Measurements from ENCODE around the gene WDR70.
"Not testable (repeated sequence)": the region's sequence is repeated elsewhere in the genome, so short reads cannot be mapped to it uniquely, and the experiment has no call there.

The WDR70 gene

DNA sequence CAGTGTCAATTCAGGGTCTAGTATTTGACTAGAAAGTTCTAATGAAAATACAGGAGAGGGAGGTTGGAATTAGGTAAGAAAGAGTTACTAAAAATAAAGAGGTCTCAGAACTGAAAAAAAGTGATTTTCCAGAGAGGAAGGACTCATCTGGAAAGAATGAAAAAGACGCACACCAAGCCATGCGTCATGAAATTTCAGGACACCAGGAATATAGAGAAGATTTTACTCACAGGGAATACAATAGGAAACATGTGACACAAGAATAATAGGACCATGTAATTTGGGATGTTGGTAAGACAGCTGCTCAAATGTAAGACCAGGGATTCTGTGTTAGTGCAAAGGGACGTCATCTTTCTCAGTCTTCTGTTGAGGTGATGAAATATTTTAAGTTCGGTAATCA lies 236.1 kb downstream of the WDR70 start:
- no peak for FAIRE-seq

DNA sequence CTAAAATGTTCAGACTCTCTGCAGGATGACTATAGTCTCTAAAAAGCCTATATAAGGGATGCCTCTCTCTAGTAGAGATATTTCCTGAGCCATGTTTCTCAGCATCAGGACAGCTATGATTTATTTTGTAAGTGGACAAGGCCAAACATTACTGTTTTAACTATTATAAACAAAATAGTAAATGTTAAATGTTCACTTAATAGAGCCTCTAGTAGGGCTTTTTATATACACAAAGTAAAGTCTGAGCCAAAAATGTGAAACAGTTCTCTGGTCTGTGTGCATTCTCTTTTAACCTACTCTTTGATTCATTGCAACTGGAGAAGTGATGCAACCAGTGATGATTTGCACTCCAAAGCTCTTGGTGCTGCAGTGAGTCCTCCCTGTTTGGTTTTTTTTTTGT lies 240.2 kb downstream of the WDR70 start:
- peak; percentile 31 for FAIRE-seq

More for the DNA sequence above, 236.1 kb downstream of the WDR70 start:
- no peak for DNase-seq (ENCODE audit: extremely low spot score, insufficient read length, low read depth)

DNA sequence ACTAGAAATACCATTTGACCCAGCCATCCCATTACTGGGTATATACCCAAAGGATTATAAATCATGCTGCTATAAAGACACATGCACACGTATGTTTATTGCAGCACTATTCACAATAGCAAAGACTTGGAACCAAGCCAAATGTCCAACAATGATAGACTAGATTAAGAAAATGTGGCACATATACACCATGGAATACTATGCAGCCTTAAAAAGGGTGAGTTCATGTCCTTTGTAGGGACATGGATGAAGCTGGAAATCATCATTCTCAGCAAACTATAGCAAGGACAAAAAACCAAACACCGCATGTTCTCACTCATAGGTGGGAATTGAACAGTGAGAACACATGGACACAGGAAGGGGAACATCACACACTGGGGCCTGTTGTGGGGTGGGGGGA lies 243.2 kb downstream of the WDR70 start:
- FAIRE-seq; DNase-seq (ENCODE audit: extremely low spot score, insufficient read length, low read depth): not testable (repeated sequence)

More for the DNA sequence above, 240.2 kb downstream of the WDR70 start:
- no peak for DNase-seq (ENCODE audit: extremely low spot score, insufficient read length, low read depth)

DNA sequence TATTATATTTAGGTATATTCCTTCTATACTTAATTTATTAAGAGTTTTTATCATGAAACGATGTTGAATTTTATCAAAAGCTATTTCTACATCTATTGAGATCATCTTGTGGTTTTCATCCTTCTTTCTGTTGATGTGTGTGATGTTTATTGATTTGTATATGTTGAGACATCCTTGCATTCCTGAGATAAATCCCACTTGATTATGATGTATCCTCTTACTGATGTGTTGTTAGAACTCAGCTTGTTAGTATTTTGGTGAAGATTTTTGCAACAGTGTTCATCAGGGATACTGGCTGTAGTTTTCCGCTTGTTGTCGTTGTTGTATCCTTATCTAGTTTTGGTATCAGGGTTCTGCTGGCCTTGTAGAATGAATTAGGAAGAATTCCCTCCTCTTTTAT lies 247.1 kb downstream of the WDR70 start:
- FAIRE-seq (no peak), DNase-seq (ENCODE audit: extremely low spot score, insufficient read length, low read depth) (no peak)

DNA sequence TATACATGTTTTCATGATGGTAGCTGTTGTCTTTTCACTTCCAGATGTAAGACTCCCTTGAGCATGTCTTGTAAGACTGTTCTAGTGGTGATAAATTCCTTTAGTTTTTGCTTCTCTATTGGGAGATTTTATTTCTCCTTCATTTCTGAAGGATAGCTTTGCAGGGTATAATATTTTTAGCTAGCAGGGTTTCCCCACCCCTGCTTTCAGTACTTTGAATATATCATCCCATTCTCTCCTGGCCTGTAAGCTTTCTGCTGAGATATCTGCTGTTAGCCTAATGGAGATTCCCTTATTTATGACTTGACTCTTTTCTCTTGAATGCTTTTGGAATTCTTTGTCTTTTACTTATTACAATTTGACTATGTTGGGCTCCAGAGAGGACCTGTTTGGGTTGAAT lies 249.8 kb downstream of the WDR70 start:
- no peak for DNase-seq (ENCODE audit: extremely low spot score, insufficient read length, low read depth)
- FAIRE-seq: no peak

DNA sequence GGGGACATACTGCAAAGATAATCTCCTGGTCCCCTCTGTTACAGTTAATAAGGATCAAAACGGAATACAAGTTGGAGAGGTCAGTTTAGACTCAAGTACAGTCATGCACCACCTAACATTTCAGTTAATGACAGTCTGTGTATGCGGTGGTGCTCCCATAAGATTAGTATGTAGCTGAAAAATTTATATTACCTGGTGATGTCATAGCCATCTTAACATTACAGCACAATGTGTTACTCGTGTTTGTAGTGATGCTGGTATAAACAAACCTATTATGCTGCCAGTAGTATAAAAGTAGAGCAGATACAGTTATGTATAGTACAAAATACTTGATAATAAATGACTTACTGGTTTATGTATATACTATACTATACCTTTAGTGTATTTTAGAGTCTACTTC lies 252.8 kb downstream of the WDR70 start:
- FAIRE-seq: no peak
- no peak for DNase-seq (ENCODE audit: extremely low spot score, insufficient read length, low read depth)

DNA sequence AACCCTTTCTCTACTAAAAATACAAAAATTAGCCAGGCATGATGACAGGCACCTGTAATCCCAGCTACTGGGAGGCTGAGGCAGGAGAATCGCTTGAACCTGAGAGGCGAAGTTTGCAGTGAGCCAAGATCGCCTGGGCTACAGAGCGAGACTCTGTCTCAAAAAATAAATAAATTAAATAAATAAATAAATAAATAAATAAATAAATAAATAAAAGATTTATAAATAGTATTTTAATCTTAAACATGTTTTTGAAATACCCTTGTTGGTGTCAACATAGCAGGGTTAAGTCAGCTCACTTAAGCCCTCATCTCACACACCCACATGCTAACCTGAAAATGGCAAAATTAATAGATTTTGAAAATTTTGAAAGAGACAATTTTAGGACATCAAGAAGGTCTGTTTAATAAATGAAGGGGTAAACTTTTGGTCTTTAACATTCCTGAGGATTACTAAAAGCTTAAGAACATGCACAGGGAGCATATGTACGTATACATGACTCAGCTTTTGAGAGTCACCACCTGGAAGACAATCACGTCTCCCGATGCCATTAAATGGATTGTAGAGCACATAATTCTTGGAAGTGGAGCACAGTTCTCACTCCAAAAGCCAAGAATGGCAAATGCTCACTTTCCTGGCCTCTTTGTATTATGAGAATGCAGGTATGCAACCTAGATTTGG lies 258.2 kb downstream of the WDR70 start:
- FAIRE-seq (no peak), DNase-seq (ENCODE audit: extremely low spot score, insufficient read length, low read depth) (no peak)

DNA sequence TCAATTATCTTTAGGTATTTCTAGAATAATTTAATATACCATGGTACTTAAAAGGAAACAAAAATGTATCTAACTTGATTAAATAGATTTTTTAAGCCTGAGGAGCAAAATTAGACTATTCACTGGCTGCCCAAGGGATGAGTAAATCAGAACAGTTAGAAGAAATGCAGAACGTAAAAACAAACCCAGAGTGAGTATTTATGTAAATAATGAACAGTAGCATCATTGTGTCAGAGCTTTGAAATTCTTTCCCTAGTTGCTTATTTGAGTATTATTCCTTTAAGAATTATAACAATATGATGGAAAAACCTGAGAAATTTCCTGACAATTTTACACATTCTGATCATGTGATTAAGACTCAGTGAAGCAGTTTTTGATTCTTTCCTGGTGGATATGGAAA lies 259.8 kb downstream of the WDR70 start:
- no peak for DNase-seq (ENCODE audit: extremely low spot score, insufficient read length, low read depth)
- no peak for FAIRE-seq

DNA sequence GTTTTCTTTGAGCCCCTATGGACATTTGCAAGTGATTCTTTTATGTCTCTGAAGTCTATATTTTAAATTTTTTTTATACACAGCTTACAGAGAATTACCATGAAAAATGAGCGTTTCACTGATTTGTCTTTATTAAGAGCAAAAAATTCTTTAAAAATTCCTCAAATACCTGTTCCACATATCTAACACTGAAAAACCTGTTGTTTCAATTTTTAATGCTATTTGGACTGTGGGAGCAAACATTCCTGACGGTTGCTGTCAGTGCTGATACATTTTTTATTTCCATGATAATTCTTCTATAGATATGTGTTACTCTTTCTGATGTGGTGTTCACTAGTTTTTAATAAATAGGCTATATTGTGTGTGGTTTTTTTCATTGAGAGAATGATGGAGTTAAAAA lies 261.0 kb downstream of the WDR70 start:
- FAIRE-seq (no peak), DNase-seq (ENCODE audit: extremely low spot score, insufficient read length, low read depth) (no peak)

DNA sequence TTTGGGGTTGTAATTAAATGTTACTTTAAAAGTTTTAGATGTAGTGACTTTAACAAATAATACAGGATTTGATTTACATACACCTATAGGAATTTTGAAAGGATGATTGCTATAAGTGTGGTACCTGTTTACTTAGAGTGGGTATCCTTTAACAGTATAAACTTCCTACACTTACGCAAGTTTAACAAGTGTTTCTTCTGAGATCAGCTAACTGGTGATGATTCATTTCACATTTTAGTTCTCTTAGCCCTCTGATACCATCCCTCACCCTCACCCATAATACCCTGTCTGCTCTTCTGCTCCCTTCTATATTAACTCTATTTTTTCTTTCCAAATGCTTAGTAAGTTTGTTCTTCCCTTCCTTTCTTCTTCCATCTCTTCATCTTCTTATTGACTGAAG lies 262.8 kb downstream of the WDR70 start:
- no peak for FAIRE-seq

DNA sequence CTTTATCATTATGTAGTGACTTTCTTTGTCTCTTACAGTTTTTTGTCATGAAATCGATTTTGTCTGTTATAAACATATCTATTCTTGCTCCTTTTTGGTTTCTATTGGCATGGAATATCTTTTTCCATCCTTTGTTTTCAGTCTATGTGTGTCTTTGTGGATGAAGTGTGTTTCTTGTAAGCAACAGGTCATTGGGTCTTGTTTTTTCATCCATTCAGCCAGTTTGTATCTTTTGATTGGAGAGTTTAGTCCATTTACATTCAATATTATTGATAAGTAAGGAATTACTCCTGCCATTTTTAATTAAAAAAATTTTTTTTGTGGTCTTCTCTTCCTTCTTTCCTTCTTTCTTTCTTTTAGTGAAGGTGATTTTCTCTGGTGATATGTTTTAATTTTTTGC lies 266.6 kb downstream of the WDR70 start:
- DNase-seq (ENCODE audit: extremely low spot score, insufficient read length, low read depth) (no peak), FAIRE-seq (no peak)

More for the DNA sequence above, 262.8 kb downstream of the WDR70 start:
- DNase-seq (ENCODE audit: extremely low spot score, insufficient read length, low read depth): no peak

DNA sequence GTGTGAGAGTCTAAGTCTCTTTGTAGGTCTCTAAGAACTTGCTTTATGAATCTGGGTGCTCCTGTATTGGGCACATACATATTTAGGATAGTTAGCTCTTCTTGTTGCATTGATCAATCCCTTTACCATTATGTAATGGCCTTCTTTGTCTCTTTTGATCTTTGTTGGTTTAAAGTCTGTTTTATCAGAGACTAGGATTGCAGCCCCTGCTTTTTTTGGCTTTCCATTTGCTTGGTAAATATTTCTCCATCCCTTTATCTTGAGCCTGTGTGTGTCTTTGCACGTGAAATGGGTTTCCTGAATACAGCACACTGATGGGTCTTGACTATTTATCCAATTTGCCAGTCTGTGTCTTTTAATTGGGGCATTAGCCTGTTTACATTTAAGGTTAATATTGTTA lies 275.4 kb downstream of the WDR70 start:
- FAIRE-seq; DNase-seq (ENCODE audit: extremely low spot score, insufficient read length, low read depth): not testable (repeated sequence)

DNA sequence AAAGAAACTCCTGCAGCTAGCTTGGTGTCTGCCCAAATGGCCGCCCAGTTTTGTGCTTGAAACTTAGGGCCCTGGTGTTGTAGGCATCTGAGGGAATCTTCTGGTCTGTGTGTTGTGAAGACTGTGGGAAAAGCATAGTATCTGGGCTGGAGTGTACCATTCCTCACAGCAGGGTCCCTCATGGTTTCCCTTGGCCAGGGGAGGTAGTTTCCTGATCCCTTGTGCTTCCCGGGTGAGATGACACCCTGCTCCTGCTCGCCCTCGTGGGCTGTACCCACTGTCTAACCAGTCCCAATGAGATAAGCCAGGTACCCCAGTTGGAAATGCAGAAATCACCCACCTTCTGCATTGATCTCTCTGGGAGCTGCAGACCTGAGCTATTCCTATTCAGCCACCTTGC lies 277.9 kb downstream of the WDR70 start:
- FAIRE-seq (no peak), DNase-seq (ENCODE audit: extremely low spot score, insufficient read length, low read depth) (no peak)

DNA sequence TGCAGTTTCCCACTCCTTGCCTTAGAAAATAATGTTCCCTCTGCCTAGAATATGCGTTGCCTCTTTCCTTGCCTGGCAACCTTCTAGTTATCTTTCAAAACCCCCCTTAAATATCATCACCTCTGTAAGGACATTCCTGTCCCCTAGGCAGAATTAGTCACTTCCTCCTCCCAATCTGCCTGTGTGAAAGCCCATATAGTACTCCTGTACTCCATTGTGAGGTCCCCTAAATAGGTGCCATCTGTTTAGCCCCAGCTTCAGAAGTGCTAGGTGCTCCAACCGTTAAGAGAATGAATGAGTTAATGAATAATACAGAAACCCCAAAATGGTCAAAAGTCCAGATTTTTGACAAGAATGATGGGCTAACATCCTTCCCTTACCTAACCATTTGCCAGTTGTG lies 279.3 kb downstream of the WDR70 start:
- DNase-seq (ENCODE audit: extremely low spot score, insufficient read length, low read depth) (no peak), FAIRE-seq (no peak)

DNA sequence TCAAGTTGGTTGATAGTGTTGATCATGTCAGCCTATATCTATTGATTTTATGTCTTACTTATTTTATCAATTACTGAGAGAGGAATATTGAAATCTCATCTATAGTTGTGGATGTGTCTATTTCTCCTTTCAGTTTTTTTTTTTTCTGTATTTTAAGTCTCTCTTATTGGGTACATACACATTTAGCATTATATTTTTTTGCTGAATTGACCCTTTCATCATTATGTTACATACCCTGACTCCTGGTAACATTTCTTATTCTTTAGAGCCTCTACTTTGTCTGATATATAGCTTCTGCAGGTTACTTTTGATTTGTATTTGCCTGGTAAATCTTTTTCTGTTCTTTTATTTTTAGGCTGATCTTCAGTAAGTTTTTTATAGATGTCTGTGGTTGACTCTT lies 281.2 kb downstream of the WDR70 start:
- DNase-seq (ENCODE audit: extremely low spot score, insufficient read length, low read depth) (no peak), FAIRE-seq (no peak)

DNA sequence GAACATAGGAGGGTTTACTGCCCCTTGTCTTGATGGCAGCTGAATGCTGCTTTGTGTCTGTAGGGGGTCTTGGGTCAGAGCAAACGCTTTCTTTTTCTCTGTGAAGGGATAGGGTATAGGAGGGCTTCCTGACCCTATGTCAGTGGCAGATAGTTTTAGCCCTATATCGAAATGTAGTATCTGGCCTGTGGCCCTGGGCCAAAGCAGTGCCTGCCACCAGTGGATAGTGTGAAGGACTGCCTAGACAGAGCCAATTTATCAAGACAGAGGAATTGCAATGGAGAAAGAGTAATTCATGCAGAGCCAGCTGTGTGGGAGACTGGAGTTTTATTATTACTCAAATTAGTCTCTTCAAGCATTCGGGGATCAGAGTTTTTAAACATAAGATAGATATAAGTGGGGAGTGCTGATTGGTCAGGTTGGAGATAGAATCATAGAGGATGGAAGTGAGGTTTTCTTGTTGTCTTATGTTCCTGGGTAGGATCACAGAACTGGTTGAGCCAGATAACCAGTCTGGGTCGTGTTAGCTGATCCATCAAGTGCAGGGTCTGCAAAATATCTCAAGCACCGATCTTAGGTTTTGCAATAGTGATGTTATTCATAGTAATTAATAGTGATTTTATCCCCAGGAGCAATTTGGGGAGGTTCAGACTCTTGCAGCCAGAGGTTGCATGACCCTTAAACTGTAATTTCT lies 282.3 kb downstream of the WDR70 start:
- DNase-seq (ENCODE audit: extremely low spot score, insufficient read length, low read depth): no peak
- no peak for FAIRE-seq

DNA sequence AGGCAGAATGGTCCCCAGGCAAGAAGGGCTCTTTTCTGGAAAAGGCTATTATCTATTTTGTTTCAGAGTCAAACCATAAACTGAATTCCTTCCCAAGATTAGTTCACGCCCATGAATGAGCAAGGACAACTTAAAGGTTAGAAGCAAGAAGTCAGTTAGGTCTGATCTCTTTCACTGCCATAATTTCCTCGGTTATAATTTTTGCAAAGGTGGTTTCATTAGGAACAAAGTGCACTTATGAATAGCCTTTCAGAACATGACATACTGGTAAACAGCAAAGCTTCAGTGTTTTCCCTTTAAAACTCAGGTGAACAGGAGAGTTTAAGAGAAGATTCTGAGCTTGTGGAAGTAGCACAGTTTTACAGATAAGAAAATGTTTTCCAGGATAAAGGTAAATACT lies 282.8 kb downstream of the WDR70 start:
- DNase-seq (ENCODE audit: extremely low spot score, insufficient read length, low read depth): no peak
- FAIRE-seq: no peak

DNA sequence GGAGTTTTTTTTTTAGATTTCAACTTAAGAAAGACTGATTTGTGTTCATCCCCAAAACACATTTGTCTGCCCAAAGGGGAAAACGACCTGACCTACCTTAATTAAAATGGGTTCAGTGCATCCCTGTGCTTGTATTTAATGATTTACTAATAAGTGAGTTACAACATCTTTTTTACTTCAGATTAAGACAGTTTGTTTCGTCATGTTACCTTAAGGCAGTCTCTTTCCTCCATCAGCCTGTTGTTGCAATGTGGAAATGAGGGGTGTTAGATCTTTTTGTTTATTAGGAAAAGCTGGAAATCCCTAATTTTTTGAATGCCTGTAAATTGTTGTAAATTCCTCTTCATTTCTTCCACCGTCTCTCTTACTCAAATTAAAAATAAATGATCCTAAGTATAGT lies 283.2 kb downstream of the WDR70 start:
- DNase-seq (ENCODE audit: extremely low spot score, insufficient read length, low read depth) (no peak), FAIRE-seq (no peak)

DNA sequence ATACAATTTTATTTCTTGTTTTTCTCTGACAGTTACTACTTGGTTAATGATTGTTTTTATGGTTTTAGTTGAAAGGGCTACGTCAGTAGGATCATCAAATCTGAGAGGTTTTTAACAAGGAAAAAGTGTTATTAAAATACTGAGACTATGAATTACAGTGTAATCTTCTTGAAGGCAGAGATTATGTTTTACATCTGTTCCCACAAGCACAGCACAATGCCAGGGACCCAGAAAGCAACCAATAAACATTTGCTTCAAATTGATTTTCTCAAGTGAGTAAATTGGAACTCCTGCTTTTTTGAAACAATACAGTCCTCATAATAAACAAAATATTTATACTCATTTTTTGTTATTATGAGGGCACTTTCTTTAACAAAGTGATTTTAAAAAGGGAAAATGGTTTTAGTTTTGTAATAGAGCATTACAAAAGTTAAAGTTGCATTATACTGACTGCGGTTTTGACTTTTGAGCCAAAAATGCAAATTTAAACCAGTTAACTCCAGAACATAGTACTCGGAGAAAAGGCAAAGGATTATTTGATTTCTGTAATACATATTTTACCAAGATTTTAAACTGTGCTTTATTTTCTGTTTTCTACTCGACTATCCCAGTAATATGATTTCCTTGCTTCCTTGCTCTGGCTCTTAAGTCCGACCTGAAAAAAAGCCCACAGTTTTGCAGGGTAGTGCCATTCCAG lies 283.8 kb downstream of the WDR70 start:
- DNase-seq (ENCODE audit: extremely low spot score, insufficient read length, low read depth): no peak
- FAIRE-seq: no peak

DNA sequence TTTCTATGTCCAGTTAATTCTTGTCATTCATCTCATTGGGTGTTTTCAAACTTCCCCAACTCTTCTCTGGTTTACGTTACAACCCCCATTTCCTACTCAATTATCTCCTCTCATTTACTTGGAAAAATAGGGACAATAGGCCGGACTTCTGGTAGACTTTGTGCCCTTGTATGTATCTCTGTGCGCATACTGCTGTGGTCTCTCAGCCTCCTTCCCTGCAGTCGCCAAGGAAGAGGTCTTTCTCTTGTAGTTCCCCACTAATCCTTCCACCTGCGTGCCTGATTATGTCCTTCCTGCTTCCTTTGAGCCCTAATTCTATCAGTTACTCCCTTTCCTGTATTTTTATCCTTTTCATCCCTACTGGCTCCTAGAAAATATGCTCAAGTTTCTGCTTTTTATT lies 284.4 kb downstream of the WDR70 start:
- DNase-seq (ENCODE audit: extremely low spot score, insufficient read length, low read depth) (no peak), FAIRE-seq (no peak)

DNA sequence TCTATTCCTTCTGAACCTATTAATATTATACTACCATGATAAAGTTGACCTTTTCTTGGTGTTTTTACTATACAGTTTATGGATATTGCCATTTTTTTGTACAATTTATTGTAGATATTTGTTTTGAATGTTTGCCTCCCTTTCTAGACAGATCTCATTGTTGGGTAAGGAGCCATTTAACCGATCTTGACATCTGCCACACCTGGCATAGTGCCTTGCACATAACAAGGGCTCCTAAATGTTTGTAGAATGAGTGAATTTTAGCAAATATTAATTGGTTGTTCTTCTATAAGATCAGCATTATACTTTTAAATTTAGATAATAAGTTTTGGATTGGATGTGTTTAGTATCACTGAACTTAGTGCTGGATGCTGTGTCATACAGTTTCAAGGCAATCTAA lies 285.4 kb downstream of the WDR70 start:
- DNase-seq (ENCODE audit: extremely low spot score, insufficient read length, low read depth) (no peak), FAIRE-seq (no peak)
